H1 (cell line): ENCODE data around the gene ARHGAP26. TPM values are rescaled to one million over a fixed set of nuclear protein-coding genes. Genes with fewer than 3 reads are reported as not detected.

Source experiments
- CTCF ChIA-PET: fragments of 300-600 bp; sonication (Branson Sonifier 250); formaldehyde crosslinking; loops from one replicate; lab custom pipeline; 2021; ENCODE audit not compliant: partially characterized antibody; lab: Charles Lee
- POLR2A ChIA-PET: fragments of 300-600 bp; sonication (Branson Sonifier 250); formaldehyde crosslinking; loops from one replicate; lab custom pipeline; 2021; ENCODE audit warnings: inconsistent platforms; ENCODE audit not compliant: partially characterized antibody; lab: Charles Lee
- DNase-seq, 2 experiments: peaks; one replicate each; pipeline versions ENCODE4 v3.0.0 to v3.0.0-alpha.2; 2010 to 2022; ENCODE audit warnings: low spot score in 2 of 2, low read depth in 1 of 2, mixed read lengths in 1 of 2
- FAIRE-seq: peaks from 2 replicates; lab custom pipeline; 2011; peaks lifted over from hg19 to GRCh38; lab: Jason Lieb, UNC
- H2AFZ ChIP-seq: 2 replicates; pipeline ENCODE4 v1.8.1; 2012; ENCODE audit warnings: low read length, inconsistent platforms
- H2AK5ac ChIP-seq: 2 replicates; pipeline ENCODE4 v1.6.1; 2013; ENCODE audit warnings: low read depth, low read length
- H2BK120ac ChIP-seq: replicated peaks from 2 replicates; pipeline ENCODE3; 2013; ENCODE audit warnings: low read depth, low read length, inconsistent platforms
- H2BK12ac ChIP-seq: 2 replicates; pipeline ENCODE4 v1.6.1; 2013; ENCODE audit warnings: low read depth, low read length
- H2BK15ac ChIP-seq: 2 replicates; pipeline ENCODE4 v1.6.1; 2013; ENCODE audit warnings: low read length
- H2BK20ac ChIP-seq: 2 replicates; pipeline ENCODE4 v1.6.1; 2013; ENCODE audit warnings: low read length
- H2BK5ac ChIP-seq: 2 replicates; pipeline ENCODE4 v1.6.1; 2013; ENCODE audit warnings: low read depth, low read length
- H3K14ac ChIP-seq: 2 replicates; pipeline ENCODE4 v1.6.1; 2013; ENCODE audit warnings: inconsistent platforms; ENCODE audit not compliant: insufficient read length
- H3K18ac ChIP-seq: 2 replicates; pipeline ENCODE4 v1.6.1; 2013; ENCODE audit warnings: low read length; ENCODE audit errors: extremely low read depth
- H3K23ac ChIP-seq: 2 replicates; pipeline ENCODE4 v1.6.1; 2013; ENCODE audit warnings: inconsistent platforms; ENCODE audit not compliant: insufficient read length
- H3K23me2 ChIP-seq: 2 replicates; pipeline ENCODE4 v1.6.1; 2013; ENCODE audit warnings: low read depth, low read length
- H3K27ac ChIP-seq: 2 replicates; pipeline ENCODE4 v1.6.1; 2011; ENCODE audit warnings: low read depth, low read length, inconsistent platforms
- H3K27me3 ChIP-seq, 4 experiments: replicated peaks in 1 of 4; 1 replicate in 1 of 4; 2 replicates in 3 of 4; pipeline versions ENCODE4 v1.6.1 to v1.8.1; 2011 to 2013; ENCODE audit warnings: low read length in 3 of 4, mild to moderate bottlenecking in 3 of 4, inconsistent platforms in 2 of 4, mixed read lengths in 2 of 4, moderate library complexity in 1 of 4; ENCODE audit not compliant: control insufficient read depth in 3 of 4, insufficient read depth in 3 of 4; ENCODE audit errors: extremely low read depth in 1 of 4
- H3K36me3 ChIP-seq, 4 experiments: 2 replicates each; pipeline versions ENCODE4 v1.6.1 to v1.8.1; 2011 to 2013; ENCODE audit warnings: mild to moderate bottlenecking in 4 of 4, low read length in 3 of 4, moderate library complexity in 2 of 4, control low read depth in 1 of 4, inconsistent platforms in 1 of 4; ENCODE audit not compliant: insufficient read depth in 4 of 4, control insufficient read depth in 2 of 4
- H3K4ac ChIP-seq: replicated peaks from 2 replicates; pipeline ENCODE3; 2013; ENCODE audit warnings: low read length, low read depth, mixed read lengths, inconsistent platforms; ENCODE audit not compliant: insufficient read length
- H3K4me1 ChIP-seq, 4 experiments: replicated peaks in 1 of 4; 1 replicate in 1 of 4; 2 replicates in 3 of 4; pipeline versions ENCODE4 v1.6.1 to v1.8.1; 2011 to 2013; ENCODE audit warnings: low read length in 3 of 4, inconsistent platforms in 2 of 4, mixed read lengths in 1 of 4; ENCODE audit not compliant: insufficient read depth in 4 of 4, control insufficient read depth in 3 of 4
- H3K4me2 ChIP-seq, 2 experiments: 2 replicates each; pipeline versions ENCODE4 v1.6.1 to v1.8.1; 2011 to 2013; ENCODE audit warnings: low read depth in 2 of 2, low read length in 2 of 2, control low read depth in 1 of 2, inconsistent platforms in 1 of 2, mild to moderate bottlenecking in 1 of 2; ENCODE audit not compliant: insufficient read depth in 1 of 2
- H3K4me3 ChIP-seq, 4 experiments: fragments of 200-600, 300-600 bp in 1 of 4; sonication (generic), shearing (Covaris generic), sonication (Bioruptor Twin) in 1 of 4; 2 replicates each; pipeline versions ENCODE4 v1.5.1 to v1.8.1; 2011 to 2016; ENCODE audit warnings: low read length in 4 of 4, low read depth in 3 of 4, control low read depth in 2 of 4, inconsistent platforms in 2 of 4, mild to moderate bottlenecking in 2 of 4, mixed read lengths in 1 of 4, moderate library complexity in 1 of 4; ENCODE audit not compliant: insufficient read depth in 2 of 4; ENCODE audit errors: extremely low read depth in 1 of 4
- H3K56ac ChIP-seq: replicated peaks from 2 replicates; pipeline ENCODE3; 2013; ENCODE audit warnings: low read depth, mild to moderate bottlenecking, mixed read lengths, low read length, inconsistent platforms; ENCODE audit not compliant: insufficient read length
- H3K79me1 ChIP-seq: 2 replicates; pipeline ENCODE4 v1.6.1; 2013; ENCODE audit warnings: low read depth, low read length, control low read depth
- H3K79me2 ChIP-seq, 2 experiments: 2 replicates each; pipeline versions ENCODE4 v1.6.1 to v1.8.1; 2012 to 2013; ENCODE audit warnings: low read length in 2 of 2, mild to moderate bottlenecking in 2 of 2, inconsistent platforms in 1 of 2; ENCODE audit not compliant: insufficient read depth in 2 of 2, control insufficient read depth in 1 of 2
- H3K9ac ChIP-seq, 4 experiments: replicated peaks in 1 of 4; 1 replicate in 1 of 4; 2 replicates in 3 of 4; pipeline versions ENCODE4 v1.6.1 to v1.8.1; 2011 to 2013; ENCODE audit warnings: low read depth in 3 of 4, low read length in 3 of 4, control low read depth in 2 of 4, mild to moderate bottlenecking in 2 of 4, moderate library complexity in 2 of 4, inconsistent platforms in 1 of 4; ENCODE audit errors: extremely low read depth in 1 of 4
- H3K9me3 ChIP-seq, 2 experiments: 2 replicates each; pipeline versions ENCODE4 v1.6.1 to v1.8.1; 2012 to 2013; ENCODE audit warnings: mild to moderate bottlenecking in 2 of 2, moderate library complexity in 2 of 2, control low read depth in 1 of 2, inconsistent platforms in 1 of 2, low read depth in 1 of 2, low read length in 1 of 2, mixed read lengths in 1 of 2; ENCODE audit not compliant: insufficient read depth in 2 of 2
- H4K20me1 ChIP-seq, 2 experiments: replicated peaks in 1 of 2; 2 replicates each; pipeline versions ENCODE3 to v1.8.1; 2011 to 2013; ENCODE audit warnings: inconsistent platforms in 2 of 2, low read length in 2 of 2, mild to moderate bottlenecking in 1 of 2; ENCODE audit not compliant: insufficient read depth in 2 of 2, control insufficient read depth in 1 of 2
- H4K5ac ChIP-seq: 2 replicates; pipeline ENCODE4 v1.6.1; 2013; ENCODE audit warnings: low read length, low read depth, mixed read lengths, inconsistent platforms; ENCODE audit not compliant: insufficient read length
- H4K8ac ChIP-seq: 2 replicates; pipeline ENCODE4 v1.8.0; 2013; ENCODE audit warnings: mild to moderate bottlenecking, moderate library complexity, low read length, inconsistent platforms; ENCODE audit not compliant: insufficient read depth; ENCODE audit errors: extremely low read depth
- H4K91ac ChIP-seq: replicated peaks from 2 replicates; pipeline ENCODE3; 2013; ENCODE audit warnings: low read length, mixed read lengths, inconsistent platforms; ENCODE audit not compliant: insufficient read length
- CHD2 ChIP-seq: IDR thresholded peaks from 2 replicates; pipeline ENCODE4 v1.6.1; 2012; ENCODE audit warnings: low read length, improper control_type of control experiment
- KDM1A ChIP-seq: fragments of 200-600, 300-600 bp; sonication (generic); IDR thresholded peaks from 2 replicates; pipeline ENCODE4 v1.7.1; 2016; ENCODE audit warnings: mild to moderate bottlenecking, low read length, borderline replicate concordance
- RAD21 ChIP-seq, 2 experiments: IDR thresholded peaks in 1 of 2; conservative IDR thresholded peaks in 1 of 2; 2 replicates each; pipeline ENCODE4 v1.6.1; 2011; ENCODE audit warnings: low read depth in 2 of 2, low read length in 2 of 2, improper control_type of control experiment in 1 of 2, inconsistent platforms in 1 of 2, mild to moderate bottlenecking in 1 of 2, moderate library complexity in 1 of 2
- WGBS, 2 experiments: shearing (Covaris generic) in 1 of 2; methylation state at CpG; one replicate each; pipeline versions ENCODE4 v1.1.6 to v1.1.7; 2013 to 2015; ENCODE audit warnings: low lambda C conversion rate in 2 of 2, mixed read lengths in 2 of 2, inconsistent platforms in 1 of 2, low coverage in 1 of 2, missing lambda C conversion rate in 1 of 2; ENCODE audit not compliant: insufficient replicate concordance in 2 of 2, insufficient coverage in 1 of 2, insufficient read length in 1 of 2; ENCODE audit errors: extremely low coverage in 1 of 2, missing lambda C conversion rate in 1 of 2; 5-methylcytosine and 5-hydroxymethylcytosine counted together
- polyA plus RNA-seq, 7 experiments: library from polyadenylated mRNA; depleted of rRNA in 3 of 7; stranded (reverse) in 5 of 7; unstranded in 2 of 7; fragments of >200 nt in 5 of 7; fragments of 200-250 nt in 2 of 7; gene quantifications; 1 replicate in 5 of 7; 2 replicates in 1 of 7; 4 replicates in 1 of 7; pipeline versions ENCODE4 v1.2.1 to v1.2.3, GENCODE V29; 2011 to 2013; ENCODE audit warnings: missing spikeins in 2 of 7, mixed read lengths in 2 of 7
- total RNA-seq: library from RNA; stranded (reverse); fragmentation: NEBNext Ultra II Directional; extraction: Animal tissue kit (Norgen Biotek cat#: 25700); gene quantifications from 2 replicates; pipeline ENCODE4 v1.2.1, GENCODE V29; 2021
- TF ChIP-seq, protein P1 (sequence below): IDR thresholded peaks from 2 replicates; pipeline ENCODE4 v1.6.1; 2012; ENCODE audit warnings: inconsistent platforms

ARHGAP26 gene
- total and polyA plus RNA-seq, 2 of the 8 experiments (the other 6 are each of a cell fraction or from before 2014, with no cell fraction given): 7.1 to 24.8 TPM

DNA sequence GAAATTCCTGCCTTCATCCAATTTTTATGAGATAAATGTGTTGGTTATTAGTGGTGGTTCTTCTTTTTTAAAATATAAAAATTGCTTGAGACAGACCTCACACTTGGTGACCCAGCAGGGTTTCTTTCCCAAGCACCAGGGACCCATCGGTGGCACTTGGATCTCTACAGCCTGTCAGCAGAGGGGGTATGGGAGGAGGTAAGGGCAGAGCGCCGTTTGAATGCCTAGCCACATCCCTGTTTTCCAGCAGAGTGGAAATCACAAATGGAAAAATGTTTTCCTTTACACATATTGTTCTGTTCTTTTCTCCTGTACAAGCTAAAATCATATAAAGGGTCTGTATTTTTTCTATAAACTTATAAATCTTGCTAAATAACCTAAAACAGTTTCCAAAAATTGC is 385.3 kb downstream of the ARHGAP26 start:
- H2BK120ac ChIP-seq: no peak overlapping the region
- no peak overlapping the region for H3K4me3 ChIP-seq
- DNase-seq (no peak), FAIRE-seq (no peak)
- no peak overlapping the region for H3K27ac ChIP-seq
- no peak overlapping the region for H3K4me2 ChIP-seq
- H4K5ac ChIP-seq: no peak overlapping the region
- H2BK20ac ChIP-seq: no peak overlapping the region
- ChIA-PET POLR2A (no interaction called here), CTCF (interaction anchor here (1.0 to 1.5 kb wide), 3 partner anchors 11 to 442 kb away, joined by 3 to 5 read pairs (median 4); no protein-coding TSS in a partner anchor)
- no peaks in the 10 kb centered on the region for H3K79me2 ChIP-seq
- no peak overlapping the region for H3K9ac ChIP-seq
- H2BK12ac ChIP-seq: no peak overlapping the region
- H3K23me2 ChIP-seq: no peaks in the 10 kb centered on the region
- no peak overlapping the region for H2AFZ ChIP-seq
- WGBS, 2 experiments: 91% methylated on average over 3 of the region's 3 CpGs; no CpG with 5 or more reads in 1 of the 2 experiments
- H3K56ac ChIP-seq: no peak overlapping the region
- H2AK5ac ChIP-seq: no peak overlapping the region
- H3K14ac ChIP-seq: no peak overlapping the region
- no peaks in the 10 kb centered on the region; a peak in 1 of 8 replicates for H3K36me3 ChIP-seq
- H4K91ac ChIP-seq: no peak overlapping the region
- H2BK5ac ChIP-seq: no peak overlapping the region
- H3K9me3 ChIP-seq: no peaks in the 10 kb centered on the region
- no peak overlapping the region for H3K18ac ChIP-seq
- peaks cover 0 to 4% (median 0%) of the 10 kb centered on the region in 4 experiments; a peak in 1 of 7 replicates for H3K4me1 ChIP-seq
- TF ChIP-seq RAD21 (IDR thresholded peaks at IDR 0.05 in 1 of 2, conservative IDR thresholded peaks at IDR 0.05 in 1 of 2; ENCODE audit: low read depth in 2 of 2, low read length in 2 of 2) (peak in 1 of 2 experiments; percentile 7; a peak in 1 of 4 replicates), CHD2 (no peak), KDM1A (no peak)
- TF ChIP-seq, protein P1, sequence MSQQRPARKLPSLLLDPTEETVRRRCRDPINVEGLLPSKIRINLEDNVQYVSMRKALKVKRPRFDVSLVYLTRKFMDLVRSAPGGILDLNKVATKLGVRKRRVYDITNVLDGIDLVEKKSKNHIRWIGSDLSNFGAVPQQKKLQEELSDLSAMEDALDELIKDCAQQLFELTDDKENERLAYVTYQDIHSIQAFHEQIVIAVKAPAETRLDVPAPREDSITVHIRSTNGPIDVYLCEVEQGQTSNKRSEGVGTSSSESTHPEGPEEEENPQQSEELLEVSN: no peak
- no peak overlapping the region for H3K4ac ChIP-seq
- no peaks in the 10 kb centered on the region; the same call in 1 of the 2 replicates for H3K79me1 ChIP-seq
- no peak overlapping the region for H4K8ac ChIP-seq
- no peak overlapping the region for H2BK15ac ChIP-seq
- H4K20me1 ChIP-seq: no peaks in the 10 kb centered on the region
- H3K23ac ChIP-seq: no peak overlapping the region
- no peaks in the 10 kb centered on the region for H3K27me3 ChIP-seq
